Spleen (tissue), 7 donors: Measurements from ENCODE around the gene KCNAB3.

Experiments
- CTCF ChIP-seq, 11 experiments: fragments of 200-600 bp in 7 of 11; fragments of 450-650 bp in 4 of 11; sonication (generic) in 4 of 11; IDR thresholded peaks in 8 of 11; conservative IDR thresholded peaks in 3 of 11; 1 replicate in 7 of 11; 2 replicates in 4 of 11; pipeline versions ENCODE4 v1.4.0 to v1.8.0; 2016 to 2021; ENCODE audit warnings: antibody characterized with exemption in 11 of 11, inconsistent platforms in 4 of 11, mild to moderate bottlenecking in 1 of 11
- POLR2A ChIP-seq, 3 donors: fragments of 450-650 bp; IDR thresholded peaks; one replicate each; pipeline ENCODE4 v1.5.1; 2017; ENCODE audit warnings: antibody characterized with exemption in 3 of 3, mild to moderate bottlenecking in 1 of 3
- donor health status: DM: no; HTN: no; CAD: no; lungs with moderate emphysema.
- donor health status: DM: no; HTN: no; CAD: no.
- donor health status: DM: no; HTN: no; CAD: no.

- TF ChIP-seq CTCF (IDR thresholded peaks at IDR 0.05 in 8 of 11, conservative IDR thresholded peaks at IDR 0.05 in 3 of 11) (no peak), POLR2A (IDR thresholded peaks at IDR 0.05) (no peak)
These were observed 16.0 kb upstream of the KCNAB3 start for GRCh38 chr17:7945651-7946050.
